HPDE6-E6E7 (cell line): Measurements from ENCODE around the gene ZNF182.
"Not testable (repeated sequence)": the region's sequence is repeated elsewhere in the genome, so short reads cannot be mapped to it uniquely, and the experiment has no call there.

Experiments
- DNase-seq: peaks from one replicate; pipeline ENCODE4 v3.0.0; 2011; ENCODE audit warnings: missing footprints; ENCODE audit errors: extremely low spot score

ZNF182 gene

DNA sequence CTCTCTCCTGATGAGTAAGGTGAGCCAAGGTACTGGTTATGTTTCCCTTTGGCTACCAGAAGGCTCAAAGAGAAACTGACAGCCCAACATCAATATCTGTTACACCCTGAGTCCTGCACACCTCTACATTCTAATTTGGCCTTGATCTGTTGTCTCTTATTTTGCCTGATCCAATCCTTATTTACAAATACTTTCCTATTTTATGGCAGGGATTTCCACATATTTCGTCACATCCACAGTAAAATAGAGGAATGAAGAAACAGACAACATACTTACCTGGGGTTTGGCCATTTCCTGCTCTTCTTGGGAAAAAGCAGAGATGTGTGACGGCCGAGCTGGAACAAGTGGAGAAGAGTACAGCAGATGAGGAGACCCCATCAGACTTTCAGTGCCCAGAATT lies 1.5 kb downstream of the ZNF182 start:
- no peak for DNase-seq

DNA sequence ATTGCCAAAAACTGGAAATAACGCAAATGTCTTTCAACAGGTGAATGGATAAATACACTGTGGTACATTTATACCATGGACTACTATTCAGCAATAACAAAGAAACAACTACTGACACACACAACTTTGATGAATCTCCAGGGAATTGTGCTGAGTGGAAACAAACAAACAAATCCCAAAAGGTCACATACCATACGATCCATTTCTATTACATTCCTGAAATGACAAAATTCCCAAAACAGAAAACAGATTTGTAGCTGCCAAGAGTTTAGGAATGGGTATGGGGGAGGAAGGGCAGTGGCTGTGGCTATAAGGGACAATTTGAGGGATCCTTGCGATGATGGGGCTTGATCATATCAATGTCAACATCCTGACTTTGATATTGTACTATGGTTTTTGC lies 2.5 kb downstream of the ZNF182 start:
- no peak for DNase-seq

DNA sequence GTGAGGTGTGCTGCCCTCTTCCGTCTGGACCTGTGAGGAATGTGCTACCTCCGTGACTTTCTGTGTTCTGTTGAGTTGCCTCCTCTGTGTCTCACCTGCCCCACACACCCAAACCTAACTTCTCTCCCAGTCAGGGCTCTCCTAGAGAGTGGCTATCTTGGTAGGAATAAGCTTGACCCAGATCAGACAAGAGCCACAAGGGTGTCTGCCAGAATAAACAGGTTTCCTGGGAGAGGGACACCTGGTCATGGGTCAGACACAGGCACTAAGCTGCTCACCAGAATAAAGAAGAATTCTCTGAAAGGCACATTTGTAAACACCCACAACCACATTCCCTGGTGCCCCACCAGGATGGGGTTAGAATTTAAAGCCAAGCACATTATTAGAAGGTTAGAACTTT lies 11.1 kb downstream of the ZNF182 start:
- DNase-seq, result no peak

DNA sequence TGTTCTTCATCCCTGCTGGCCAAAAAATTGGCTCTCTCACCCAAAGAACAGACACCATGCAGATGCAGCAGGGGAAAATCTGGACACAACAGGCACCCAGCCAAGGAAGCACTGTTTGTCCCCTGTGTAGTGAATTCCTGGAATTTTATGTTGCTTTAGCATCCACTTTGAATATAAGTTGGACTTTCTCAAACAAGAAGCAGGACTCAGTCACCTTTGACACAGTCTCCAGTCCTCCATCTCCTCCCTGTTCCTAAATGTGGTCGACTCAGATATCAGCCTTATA lies 11.8 kb downstream of the ZNF182 start:
- DNase-seq, result no peak

DNA sequence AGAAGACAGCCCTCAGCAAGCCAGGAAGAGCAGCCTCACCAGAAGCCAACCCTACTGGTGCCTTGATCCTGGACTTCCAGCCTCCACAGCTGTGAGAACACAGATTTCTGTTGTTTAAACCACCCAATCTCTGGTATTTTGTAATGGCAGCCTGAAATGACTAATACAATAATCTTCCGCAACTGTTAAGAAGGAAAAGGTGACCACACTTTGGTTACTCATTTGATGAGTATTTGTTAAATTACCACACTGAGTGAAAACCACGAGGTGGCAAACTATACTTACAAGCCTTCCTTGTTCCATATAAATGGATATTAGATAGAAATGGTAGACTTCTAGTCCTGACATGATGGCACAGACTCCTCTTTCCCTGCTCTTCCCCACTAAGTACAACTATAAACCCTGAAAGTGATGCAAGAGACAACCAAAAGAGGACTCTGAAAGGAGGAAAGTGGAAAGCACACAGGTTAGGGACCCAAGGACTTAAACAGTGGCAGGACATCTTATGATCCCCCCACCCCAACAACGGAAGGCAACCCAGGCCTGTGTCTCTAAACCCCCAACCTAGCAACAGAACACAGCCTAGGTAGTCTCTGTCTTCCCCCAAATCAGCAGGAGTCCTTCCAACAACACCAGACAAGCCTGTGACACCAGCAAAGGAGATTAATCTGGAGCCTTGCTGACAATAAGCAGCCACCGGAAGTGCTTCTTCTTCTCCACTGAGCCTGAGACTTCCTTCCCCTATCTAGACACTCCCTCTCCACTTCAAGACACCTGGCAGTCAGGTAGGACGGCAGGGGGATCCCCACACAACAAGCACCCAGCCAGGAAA lies 12.3 kb downstream of the ZNF182 start:
- no peak for DNase-seq

DNA sequence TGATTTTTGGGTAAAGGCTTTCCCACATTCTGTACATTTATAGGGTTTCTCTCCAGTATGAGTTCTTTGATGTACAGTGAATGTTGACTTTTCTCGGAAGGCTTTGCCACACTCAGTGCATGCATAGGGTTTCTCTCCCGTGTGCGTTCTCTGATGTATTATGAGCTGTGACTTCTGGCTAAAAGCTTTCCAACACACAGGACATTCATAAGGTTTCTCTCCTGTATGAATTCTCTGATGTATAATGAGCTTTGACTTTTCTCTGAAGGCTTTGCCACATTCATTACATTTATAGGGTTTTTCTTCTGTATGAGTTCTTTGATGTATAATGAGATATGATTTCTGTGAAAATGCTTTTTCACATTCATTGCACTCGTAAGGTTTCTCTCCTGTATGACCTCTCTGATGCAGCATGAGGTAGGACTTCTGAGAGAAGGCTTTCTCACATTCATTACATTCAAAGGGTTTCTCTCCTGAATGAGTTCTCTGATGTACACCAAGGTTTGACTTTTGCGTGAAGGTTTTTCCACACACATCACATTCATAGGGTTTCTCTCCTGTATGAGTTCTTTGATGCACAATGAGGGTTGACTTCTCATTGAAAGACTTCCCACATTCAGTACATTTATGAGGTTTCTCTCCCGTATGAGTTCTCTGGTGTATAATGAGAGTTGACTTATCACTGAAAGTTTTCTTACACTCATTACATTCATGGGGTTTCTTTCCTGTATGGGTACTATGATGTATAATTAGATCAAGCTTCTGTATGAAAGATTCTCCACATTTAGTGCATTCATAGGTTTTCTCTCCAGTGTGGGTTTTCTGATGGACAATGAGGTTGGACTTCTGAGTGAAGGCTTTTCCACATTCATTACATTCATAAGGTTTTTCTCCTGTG lies 27.3 kb downstream of the ZNF182 start:
- no peak for DNase-seq

GRCh38 chrX:47973235-47973634 lies 30.6 kb downstream of the ZNF182 start:
- no peak for DNase-seq

GRCh38 chrX:47965526-47965925 lies 38.3 kb downstream of the ZNF182 start:
- DNase-seq, result not testable (repeated sequence)

DNA sequence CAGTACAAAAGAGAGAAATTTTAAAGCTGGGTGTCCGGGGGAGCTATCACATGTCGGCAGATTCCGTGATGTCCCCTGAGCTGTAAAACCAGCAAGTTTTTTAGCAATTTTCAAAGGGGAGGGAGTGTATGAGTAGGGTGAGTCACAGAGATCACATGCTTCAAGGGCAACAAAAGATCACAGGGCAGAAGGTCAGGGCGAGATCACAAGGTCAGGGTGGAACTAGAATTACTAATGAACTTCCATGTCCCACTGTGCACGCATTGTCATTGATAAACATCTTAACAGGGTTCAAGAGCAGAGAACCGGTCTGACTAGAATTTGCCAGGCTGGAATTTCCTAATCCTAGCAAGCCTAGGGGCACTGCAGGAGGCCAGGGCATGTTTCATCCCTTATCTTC lies 42.0 kb downstream of the ZNF182 start:
- not testable (repeated sequence) for DNase-seq

GRCh38 chrX:47960406-47960805 lies 43.4 kb downstream of the ZNF182 start:
- DNase-seq, result no peak

- no peak for DNase-seq
Measured at GRCh38 chrX:47958761-47959342, 44.9 kb downstream of the ZNF182 start.

DNA sequence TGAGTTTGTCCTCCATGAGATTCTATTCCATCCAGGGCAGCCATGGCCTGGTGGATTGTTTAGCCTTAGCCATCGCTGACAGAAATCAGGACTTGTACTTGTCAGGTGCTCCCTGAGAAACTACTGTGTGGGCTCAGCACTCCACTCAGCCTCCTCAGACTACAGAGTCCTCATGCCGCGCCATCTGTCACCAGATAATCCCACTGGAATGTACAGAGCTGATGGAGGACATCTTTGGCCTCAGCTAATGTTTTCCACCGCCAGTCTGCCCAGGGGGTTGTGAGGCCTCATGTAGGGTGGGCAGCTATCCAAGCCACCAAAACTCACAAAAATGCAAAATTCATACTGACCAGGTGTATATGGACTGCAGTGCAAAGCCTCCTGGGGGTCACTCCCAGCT lies 45.6 kb downstream of the ZNF182 start:
- DNase-seq, result not testable (repeated sequence)

DNA sequence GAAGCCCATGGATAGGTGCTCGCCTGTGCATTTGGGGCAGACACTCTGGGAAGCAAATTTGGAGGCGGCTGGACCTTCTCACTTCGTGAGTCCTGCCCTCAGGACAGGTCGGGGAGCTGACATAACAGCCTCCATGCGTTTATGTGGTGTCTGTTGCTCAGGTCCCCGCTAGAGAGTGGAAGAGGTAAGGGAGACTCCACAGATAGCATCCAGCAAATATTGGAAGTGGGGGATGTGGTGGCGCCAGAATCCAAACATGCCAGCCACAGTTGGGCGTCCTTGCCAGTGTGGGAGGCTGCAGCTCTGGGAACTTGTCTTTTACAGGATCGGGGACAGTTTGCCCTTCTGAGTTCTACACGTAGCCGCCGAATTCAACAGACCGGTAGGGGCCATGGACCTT lies 47.8 kb downstream of the ZNF182 start:
- DNase-seq, result no peak

- not testable (repeated sequence) for DNase-seq
Measured at GRCh38 chrX:47955295-47955694, 48.5 kb downstream of the ZNF182 start.

DNA sequence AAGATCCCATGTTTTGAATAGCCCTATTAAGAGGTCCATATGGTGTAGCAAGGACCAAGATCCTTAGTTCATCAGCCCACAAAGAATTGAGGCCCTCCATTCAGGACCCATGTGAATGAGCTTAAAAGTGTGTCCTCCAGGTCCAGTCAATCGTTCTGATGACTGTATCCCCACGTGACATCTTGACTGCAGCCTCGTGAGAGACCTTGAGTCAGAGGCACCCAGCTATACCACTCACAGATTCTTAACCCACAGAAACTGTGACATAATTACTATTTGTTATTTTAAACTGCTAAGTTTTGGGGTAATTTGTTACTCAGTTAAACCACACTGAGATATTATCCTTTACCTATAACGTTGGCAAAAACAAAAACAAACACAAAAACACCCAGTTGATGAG lies 62.4 kb downstream of the ZNF182 start:
- no peak for DNase-seq

GRCh38 chrX:47940448-47940847 lies 63.3 kb downstream of the ZNF182 start:
- DNase-seq, result no peak

DNA sequence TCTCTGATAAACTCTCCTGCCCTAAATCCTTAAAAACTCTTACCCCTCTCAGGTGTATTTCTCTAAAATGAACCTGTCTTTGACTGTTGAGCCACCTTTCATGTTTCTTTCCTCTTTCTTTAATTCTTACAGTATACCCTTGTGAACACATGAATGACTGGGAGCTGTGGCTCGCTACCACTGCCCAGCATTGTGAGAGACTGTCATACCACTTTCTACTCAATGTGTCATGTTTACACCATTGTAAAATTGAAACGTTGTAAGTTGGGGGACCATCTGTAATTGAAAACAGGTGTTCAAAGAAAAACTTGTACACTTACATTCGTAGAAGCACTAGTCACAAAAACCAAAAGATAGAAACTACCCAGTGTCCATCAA lies 66.9 kb downstream of the ZNF182 start:
- DNase-seq, result no peak

GRCh38 chrX:47936224-47936939 lies 67.4 kb downstream of the ZNF182 start:
- no peak for DNase-seq

DNA sequence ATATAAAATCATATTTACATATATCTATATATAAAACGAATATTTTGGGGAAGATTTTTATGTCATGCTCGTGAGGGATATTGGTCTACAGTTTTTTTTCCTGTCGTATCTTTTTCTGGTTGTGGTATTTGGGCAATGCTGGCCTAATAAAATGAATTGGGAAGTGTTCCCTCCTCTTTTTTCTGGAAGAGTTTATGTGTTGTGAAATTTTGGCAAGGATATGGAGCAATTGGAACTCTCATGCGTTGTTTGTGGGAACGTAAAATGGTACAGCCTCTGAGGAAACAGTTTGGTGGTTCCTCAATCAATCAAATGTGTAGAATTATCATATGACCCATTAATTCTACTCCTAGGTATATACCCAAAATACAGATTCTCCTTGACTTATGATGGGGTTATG lies 69.8 kb downstream of the ZNF182 start:
- no peak for DNase-seq

- not testable (repeated sequence) for DNase-seq
Measured at GRCh38 chrX:47931970-47932369, 71.8 kb downstream of the ZNF182 start.

DNA sequence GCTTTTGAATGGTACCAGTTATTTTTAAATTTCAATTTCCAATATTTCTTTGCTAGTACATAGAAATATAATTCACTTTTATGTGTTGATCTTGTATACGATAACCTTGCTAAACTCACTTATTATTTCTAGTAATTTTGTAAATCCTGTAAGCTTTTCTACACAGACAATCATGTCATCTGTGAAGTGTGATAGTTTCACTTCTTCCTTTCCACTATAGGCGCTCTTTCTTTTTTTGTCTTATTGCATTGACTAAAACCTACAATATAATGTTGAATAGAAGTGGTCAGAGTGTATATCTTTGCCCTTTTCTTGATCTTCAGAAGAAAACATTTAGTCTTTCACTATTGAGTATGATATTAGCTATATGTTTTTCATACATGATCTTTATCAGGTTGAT lies 76.6 kb downstream of the ZNF182 start:
- DNase-seq, result no peak
